Mononuclear cell (primary cell): ENCODE results near the gene DGCR6L. TPM values are rescaled to one million over a fixed set of nuclear protein-coding genes. Genes with fewer than 3 reads are reported as not detected.
"Not testable (repeated sequence)": the region's sequence is repeated elsewhere in the genome, so short reads cannot be mapped to it uniquely, and the experiment has no call there.

ENCODE experiments used
- H3K27me3 ChIP-seq: 2 replicates; pipeline ENCODE4 v1.6.0; 2011; ENCODE audit warnings: low read length, control low read depth; ENCODE audit not compliant: insufficient read depth
- H3K4me1 ChIP-seq: 2 replicates; pipeline ENCODE4 v1.5.1; 2011; ENCODE audit warnings: mild to moderate bottlenecking, low read length, control low read depth; ENCODE audit not compliant: insufficient read depth
- H3K4me3 ChIP-seq: 2 replicates; pipeline ENCODE4 v1.5.1; 2011; ENCODE audit warnings: mild to moderate bottlenecking, low read length, moderate library complexity
- H3K9me3 ChIP-seq: 2 replicates; pipeline ENCODE4 v1.5.1; 2011; ENCODE audit warnings: low read depth, mild to moderate bottlenecking, control low read depth, low read length
- total RNA-seq: library from RNA; depleted of rRNA; stranded (reverse); fragments of >200 nt; gene quantifications from one replicate; pipeline ENCODE4 v1.2.3, GENCODE V29; 2012

DGCR6L gene
- total RNA-seq, 1 donor, result 40.6 TPM

GRCh38 chr22:20291604-20292063, 28.2 kb downstream of the DGCR6L start:
- H3K4me1 ChIP-seq, result no peaks in the 10 kb centered on the region
- H3K4me3 ChIP-seq, result no peak overlapping the region
- H3K9me3 ChIP-seq, result no peaks in the 10 kb centered on the region
- no peaks in the 10 kb centered on the region for H3K27me3 ChIP-seq

GRCh38 chr22:20291249-20291586, 28.6 kb downstream of the DGCR6L start:
- Histone ChIP-seq H3K4me1 (no peaks in the 10 kb centered on the region), H3K4me3 (no peak overlapping the region), H3K27me3 (no peaks in the 10 kb centered on the region), H3K9me3 (no peaks in the 10 kb centered on the region)

DNA sequence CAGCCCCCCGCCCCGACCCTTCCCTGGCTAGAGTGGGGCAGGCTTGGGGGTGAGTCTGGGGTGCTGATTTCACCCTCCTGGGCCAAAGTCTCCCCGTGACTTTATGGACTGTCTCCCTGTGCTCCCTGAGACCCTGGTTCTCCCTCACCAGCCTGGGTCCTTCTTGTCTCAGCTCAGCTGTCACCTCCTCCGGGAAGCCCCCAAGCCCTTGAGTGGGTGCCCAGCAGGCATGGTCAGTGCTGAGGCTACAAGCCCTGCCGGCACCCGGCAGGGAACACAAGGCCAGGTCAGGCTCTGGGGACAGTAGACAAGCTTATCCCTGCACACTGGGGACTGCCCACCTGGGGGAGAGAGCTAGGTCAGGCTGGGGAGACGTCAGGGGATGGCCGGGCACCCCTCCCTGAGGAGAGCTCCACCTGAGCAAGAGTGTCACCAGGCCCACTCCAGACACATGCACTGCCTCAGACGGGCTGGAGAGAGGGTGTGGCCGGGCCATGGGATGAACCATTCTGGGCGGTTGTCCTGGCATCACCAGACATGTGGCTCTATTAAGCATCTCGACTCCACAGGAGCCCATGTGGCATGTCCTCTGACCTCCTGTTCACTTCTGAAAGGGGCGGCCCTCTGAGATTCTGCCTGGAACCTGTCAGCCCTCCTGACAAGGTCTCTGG, 29.1 kb downstream of the DGCR6L start:
- no peaks in the 10 kb centered on the region for H3K4me1 ChIP-seq
- no peaks in the 10 kb centered on the region for H3K9me3 ChIP-seq
- no peak overlapping the region for H3K4me3 ChIP-seq
- H3K27me3 ChIP-seq, result no peaks in the 10 kb centered on the region

DNA sequence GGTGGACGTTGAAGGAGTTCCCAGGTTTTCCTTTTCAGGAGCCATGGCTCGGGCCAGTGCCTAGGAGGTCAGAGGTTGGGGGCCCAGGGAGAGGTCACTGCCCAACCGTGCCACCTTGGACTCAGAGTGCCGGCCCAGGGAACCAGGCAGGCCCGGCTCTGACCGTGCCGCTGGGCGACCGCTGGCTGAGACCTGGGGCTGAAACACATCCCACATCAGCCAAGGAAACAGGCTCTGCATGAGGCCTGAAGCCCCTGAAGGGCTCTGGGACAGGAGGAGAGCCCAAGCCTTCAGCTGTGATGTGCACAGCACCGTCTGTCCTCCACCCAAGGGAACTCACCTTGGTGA, 29.8 kb downstream of the DGCR6L start:
- Histone ChIP-seq H3K4me3 (no peak overlapping the region), H3K27me3 (no peaks in the 10 kb centered on the region), H3K9me3 (no peaks in the 10 kb centered on the region), H3K4me1 (no peaks in the 10 kb centered on the region)

DNA sequence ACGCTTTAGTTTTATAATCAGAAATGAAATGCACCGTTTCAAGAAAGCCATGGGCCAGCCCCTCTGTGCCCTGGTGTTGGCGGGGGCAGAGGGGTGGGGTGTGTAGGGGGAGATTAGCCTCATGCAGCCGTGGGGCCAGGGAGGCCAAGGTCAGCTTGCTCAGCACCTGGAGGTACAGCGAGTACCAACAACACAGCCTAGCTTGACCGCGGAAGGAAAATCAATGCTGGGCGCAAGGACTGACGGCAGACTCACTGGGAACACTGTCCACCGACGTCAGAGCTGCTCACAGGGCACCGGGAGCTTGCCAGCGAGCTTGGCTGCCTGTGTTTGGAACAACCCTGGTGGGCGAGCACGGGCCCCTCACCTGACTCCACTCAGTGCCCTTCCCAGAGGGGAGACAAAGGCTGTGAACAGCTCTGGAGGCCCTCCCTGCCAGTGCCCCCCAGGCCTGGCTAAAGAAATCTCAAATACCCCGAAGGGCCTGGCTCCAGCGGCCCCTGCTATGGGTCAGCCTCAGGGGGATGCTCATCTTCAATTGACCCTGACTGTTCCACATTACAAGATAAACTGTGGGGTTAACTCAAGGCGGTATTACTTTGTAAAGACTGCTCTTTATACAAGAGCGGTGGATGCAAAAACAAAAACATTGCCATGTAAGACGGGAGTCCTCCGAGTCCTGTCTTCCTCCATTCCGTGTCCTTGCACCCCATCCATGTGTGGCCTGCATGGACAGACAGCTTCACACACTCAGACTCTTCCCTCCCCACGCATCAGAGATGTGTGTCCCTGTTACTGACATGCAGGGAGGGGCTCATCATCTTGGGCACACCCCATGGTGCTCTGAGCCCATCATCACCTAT, 30.4 kb downstream of the DGCR6L start:
- H3K27me3 ChIP-seq, H3K4me3 ChIP-seq, H3K9me3 ChIP-seq, H3K4me1 ChIP-seq: not testable (repeated sequence)

DNA sequence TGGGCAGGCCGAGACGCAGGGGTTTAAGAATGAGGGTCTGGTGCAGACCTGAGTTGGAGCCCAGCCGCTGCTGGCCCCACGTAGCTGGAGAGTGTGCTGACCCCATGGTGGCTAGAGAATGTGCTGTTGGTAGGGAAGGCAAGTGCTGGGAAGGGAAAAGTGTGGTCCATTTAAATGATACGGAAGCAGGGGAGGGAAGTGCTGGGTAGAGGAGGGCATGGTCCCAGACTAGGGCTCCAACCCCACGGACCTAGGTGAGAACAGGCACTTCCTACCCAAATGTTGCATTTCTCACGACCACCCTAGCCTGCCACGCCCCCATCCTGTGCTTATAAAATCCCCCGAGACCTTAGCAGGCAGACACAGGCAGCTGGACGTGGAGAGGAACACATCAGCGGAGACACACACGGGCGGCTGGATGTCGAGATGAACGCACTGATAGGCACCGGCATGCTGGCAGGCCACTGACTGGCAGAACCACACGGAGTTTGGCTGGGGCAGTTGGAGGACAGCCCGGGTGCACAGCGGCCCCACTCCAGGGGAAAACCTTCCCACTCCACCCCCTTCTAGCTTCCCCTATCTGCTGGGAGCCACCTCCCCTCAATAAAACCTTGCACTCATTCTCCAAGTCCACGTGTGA, 33.0 kb downstream of the DGCR6L start:
- not testable (repeated sequence) for H3K4me3 ChIP-seq, H3K27me3 ChIP-seq, H3K9me3 ChIP-seq, H3K4me1 ChIP-seq

DNA sequence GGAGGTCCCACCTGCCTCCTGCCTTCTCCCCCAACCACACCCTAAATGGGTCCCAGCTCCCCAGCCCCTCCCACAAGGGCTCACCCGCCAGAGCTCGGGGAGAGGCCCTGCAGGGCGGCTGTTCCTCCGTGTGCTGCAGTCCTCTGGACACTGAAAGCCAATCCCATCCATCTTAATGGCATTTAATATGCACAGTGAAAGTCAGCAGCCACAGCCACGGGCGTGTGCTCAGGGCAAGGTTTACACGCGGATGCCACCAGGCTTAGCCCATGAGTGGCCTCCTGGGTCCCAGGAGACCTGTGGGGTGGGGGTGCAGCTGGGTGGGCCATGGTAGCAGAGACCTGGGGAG, 33.6 kb downstream of the DGCR6L start:
- not testable (repeated sequence) for H3K9me3 ChIP-seq, H3K4me3 ChIP-seq, H3K27me3 ChIP-seq, H3K4me1 ChIP-seq

GRCh38 chr22:20285473-20286311, 34.2 kb downstream of the DGCR6L start:
- H3K4me3 ChIP-seq, H3K9me3 ChIP-seq, H3K4me1 ChIP-seq: not testable (repeated sequence)

DNA sequence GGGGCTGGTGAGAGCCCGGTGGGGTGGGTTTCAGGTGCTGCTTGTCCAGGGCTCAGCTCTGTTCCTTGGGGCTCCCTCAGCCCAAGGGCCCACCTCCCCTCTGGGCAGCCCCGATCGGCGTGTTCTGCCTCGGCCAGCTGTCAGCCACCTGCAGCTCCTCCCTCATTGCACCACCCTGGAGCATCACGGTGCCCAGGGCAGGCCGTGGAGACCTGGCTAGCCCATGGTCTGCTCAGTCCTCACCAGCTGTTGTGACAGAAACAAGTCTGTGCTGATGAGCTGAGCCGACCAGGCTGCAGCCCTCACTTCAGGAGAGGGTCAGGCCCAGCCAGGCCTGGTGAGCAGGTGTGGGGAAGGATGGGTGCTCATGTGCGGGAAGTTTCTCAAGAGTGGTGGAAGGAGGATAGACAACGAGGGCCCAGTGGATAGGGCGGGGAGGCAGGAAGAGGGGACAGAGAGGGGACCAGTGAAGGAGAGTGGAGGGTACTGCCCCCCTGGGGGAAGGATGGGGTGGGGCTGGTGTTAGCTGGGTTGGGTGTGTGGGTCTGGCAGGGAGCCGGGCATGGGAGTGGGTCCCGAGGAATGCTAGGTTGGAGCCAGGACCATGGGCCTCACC, 35.3 kb downstream of the DGCR6L start:
- Histone ChIP-seq H3K4me1 (no peaks in the 10 kb centered on the region), H3K27me3 (no peaks in the 10 kb centered on the region), H3K9me3 (no peaks in the 10 kb centered on the region), H3K4me3 (no peak overlapping the region)

More at GRCh38 chr22:20285473-20286311, 34.2 kb downstream of the DGCR6L start:
- H3K27me3 ChIP-seq, result not testable (repeated sequence)

DNA sequence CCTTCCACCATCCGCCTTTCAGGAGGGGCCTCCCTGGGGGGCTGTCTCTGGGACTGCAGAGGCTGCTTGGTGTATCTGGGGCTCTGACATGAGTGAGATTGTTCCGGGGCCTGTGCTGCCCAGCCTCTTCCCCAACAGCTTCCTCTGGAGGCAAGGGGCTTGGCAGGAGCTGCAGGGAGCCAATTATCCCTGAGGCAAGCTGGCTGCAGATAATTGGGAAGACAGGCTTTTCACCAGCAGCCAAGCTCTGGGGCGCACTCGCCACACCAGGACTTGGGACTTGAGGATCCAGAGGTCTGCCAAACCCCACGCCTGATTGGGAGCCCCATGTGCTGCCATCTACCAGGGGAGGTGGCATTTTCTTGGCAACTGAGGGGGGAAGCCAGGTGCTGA, 36.2 kb downstream of the DGCR6L start:
- H3K4me1 ChIP-seq, result no peaks in the 10 kb centered on the region

DNA sequence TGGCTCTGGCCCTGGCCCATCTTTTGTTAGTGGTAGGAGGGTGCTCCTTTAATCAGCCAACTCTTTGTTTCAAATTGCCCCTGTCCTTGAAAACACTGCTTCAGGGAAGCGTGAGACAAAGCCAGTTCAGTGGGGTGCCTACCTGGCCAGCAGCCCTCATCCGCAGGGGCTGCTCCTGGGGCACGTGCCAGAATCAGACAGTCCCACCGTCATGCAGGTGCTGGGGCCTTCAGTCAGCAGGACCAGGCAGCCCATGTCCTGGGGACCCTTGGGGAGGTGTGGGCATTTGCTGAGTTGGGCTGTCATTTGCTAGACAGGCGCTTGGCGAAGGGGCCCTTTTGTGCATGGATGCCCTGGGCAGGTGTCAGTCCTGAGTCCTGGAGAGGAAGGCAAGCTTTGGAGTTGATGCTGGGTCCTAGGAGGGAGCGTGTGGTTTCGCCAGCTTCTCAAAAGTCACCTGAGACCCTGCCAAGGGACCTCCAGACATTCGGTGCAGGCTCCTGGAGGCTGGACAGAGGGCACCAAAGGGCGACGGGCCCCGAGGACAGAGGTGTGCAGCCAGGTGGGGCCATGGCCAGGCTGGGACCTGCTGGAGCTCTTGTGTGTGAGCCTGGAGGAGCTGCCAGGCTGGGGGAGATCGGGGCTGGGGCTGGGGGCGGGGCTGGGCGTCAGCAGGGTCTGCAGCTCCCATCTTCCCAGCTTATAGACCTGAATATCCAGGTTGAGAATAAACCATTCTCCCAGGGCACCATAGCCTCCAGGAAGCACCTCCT, 36.8 kb downstream of the DGCR6L start:
- H3K9me3 ChIP-seq, result no peaks in the 10 kb centered on the region
- H3K4me1 ChIP-seq, result no peaks in the 10 kb centered on the region
- no peak overlapping the region for H3K4me3 ChIP-seq
- no peaks in the 10 kb centered on the region for H3K27me3 ChIP-seq

More for the DNA sequence above, 36.2 kb downstream of the DGCR6L start:
- H3K9me3 ChIP-seq, result no peaks in the 10 kb centered on the region
- H3K27me3 ChIP-seq, result no peaks in the 10 kb centered on the region
- H3K4me3 ChIP-seq, result no peak overlapping the region

GRCh38 chr22:20281891-20282290, 38.0 kb downstream of the DGCR6L start:
- no peaks in the 10 kb centered on the region for H3K27me3 ChIP-seq
- H3K4me3 ChIP-seq, result no peak overlapping the region
- H3K4me1 ChIP-seq, result no peaks in the 10 kb centered on the region
- no peaks in the 10 kb centered on the region for H3K9me3 ChIP-seq

DNA sequence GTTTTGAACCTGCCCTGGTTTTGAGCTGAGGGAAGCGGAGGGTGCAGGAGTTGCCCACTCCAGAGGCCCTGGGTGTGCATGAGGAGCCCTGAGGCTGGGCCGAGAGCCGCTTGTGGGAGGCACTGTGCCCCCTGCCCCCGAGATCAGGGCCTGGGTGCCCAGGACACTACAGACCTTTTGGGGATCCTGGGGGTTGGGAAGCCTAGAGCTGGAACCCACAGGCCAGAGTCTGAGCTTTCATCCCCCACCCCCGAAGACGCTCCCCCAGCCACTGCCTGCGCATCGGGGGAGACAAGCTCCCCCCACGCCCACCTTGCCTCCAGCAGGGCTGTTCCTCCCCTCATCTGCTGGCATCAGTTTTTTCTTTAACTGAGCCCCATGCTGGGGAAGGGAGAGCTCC, 38.4 kb downstream of the DGCR6L start:
- not testable (repeated sequence) for H3K9me3 ChIP-seq, H3K4me3 ChIP-seq, H3K4me1 ChIP-seq, H3K27me3 ChIP-seq

DNA sequence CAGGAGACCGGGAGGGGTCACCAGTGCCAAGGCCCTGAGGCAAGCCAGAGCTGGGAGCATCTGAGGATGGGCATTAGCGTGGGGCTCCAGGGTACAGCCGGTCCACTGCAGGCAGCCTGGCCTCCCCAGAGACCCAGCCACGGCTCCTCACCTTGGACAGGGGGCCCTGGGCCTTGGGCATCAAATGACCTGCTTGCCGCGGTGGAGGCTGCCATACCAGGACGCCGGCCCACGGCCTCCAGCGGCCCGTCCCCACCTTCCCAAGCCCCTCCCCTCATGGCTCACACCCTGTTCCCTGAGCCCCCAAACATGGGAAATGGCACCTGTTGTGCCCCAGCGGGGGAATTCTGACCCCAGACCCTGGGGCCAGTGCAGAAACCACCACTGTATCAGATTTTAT, 39.0 kb downstream of the DGCR6L start:
- Histone ChIP-seq H3K9me3 (no peaks in the 10 kb centered on the region), H3K27me3 (no peaks in the 10 kb centered on the region), H3K4me3 (no peak overlapping the region), H3K4me1 (no peaks in the 10 kb centered on the region)
